ENCODE measurements around the gene WDR48.

WDR48 gene

GRCh38 chr3:39125841-39126500 is 74.2 kb downstream of the WDR48 start:
- no peak for DNase-seq

DNA sequence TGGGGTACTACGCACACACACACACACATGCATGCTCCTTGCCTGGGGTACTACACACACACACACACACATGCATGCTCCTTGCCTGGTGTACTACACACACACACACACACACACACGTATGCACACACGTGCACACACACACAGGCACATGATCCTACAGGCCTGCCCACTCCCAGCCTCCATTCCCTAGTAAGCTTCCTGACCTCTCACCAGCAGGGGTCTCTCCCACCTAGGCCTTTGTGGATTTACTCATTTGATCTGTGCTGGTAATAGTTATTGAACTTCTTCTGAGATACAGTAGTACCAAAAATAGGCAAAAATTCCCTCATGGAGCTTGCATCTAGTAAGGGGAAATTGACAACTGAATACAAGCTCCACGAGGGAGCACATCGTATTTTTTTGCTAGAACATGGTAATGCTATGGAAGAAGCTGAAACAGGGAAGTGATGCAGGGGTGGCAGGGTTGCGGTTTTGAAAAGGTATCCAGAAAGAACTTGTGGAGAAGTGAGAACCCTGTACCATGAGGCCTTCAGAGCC is 74.8 kb downstream of the WDR48 start:
- DNase-seq, result no peak

- DNase-seq, result no peak
These were observed 75.6 kb downstream of the WDR48 start for GRCh38 chr3:39127269-39127907.

DNA sequence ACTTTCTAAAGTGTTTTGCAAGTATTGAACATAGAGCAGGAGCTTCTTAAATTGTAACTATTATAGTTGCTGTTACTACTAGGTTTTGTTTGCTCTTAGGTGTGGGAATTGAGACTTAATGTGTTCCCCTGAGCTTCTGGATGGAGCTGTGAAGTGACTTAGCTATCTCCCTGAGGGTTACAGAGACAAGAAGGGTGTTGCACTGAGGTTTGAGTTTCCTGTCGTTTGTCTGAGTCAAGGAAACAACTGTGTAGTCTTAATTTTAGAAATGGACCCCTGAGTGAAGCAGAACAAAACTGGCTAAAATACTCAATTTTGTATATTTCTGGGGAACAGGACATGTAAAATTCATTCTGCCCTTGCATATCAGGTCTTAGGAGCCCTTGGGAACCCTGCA is 76.1 kb downstream of the WDR48 start:
- no peak for DNase-seq

DNA sequence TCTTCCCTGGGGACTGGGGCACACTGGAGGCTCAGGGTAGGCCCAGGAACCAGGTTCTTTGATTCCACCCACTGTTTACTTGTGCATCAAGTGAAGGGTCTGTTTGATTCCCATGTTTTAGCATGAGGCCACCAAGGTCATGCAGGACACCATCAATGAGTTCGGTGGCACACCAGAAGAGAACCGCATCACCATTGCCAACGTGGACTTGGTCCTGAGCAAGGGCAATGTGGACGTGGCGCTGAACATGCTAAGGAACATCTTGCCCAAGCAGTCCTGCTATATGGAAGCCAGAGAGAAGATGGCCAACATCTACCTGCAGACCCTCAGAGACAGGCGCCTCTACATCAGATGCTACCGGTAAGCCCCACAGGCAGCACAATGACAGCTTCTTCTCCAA is 77.1 kb downstream of the WDR48 start:
- DNase-seq, result no peak

DNA sequence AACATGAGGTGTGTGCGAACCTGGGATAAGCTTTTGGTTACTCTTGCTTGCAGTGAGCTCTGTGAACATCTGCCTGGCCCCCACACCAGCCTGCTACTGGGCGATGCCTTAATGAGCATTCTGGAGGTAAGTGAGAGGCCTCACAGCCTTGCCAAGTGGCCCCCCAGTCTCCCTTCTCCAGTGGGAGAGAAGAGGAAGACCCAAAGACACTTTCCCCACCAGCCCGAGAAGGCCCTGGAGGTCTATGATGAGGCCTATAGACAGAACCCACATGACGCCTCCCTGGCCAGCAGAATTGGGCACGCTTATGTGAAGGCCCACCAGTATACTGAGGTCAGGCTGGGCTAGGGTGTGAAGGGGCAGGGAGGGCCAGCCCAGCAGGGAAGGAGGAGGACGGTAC is 78.2 kb downstream of the WDR48 start:
- no peak for DNase-seq

DNA sequence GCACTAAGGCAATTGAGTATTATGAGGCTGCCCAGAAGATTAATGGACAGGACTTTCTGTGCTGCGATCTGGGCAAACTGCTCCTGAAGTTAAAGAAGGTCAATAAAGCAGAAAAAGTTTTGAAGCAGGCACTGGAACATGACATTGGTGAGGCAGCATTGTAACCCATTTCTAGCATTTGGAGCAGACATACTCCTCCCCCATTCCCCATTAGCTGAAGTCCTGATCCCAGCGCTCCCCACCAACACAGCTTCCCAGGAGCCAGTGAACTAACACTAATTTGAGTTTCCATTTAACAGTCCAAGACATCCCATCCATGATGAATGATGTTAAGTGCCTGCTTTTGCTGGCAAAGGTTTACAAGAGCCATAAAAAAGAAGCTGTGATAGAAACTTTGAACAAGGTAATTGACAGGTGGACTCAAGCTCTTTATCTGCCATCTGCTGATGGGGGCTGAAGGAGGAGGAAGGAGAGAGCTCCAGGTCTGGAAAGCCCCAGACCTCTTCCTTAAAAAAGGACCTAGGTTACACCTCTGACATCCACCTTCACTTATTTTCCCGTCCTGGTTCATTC is 79.0 kb downstream of the WDR48 start:
- DNase-seq, result no peak

- DNase-seq, result no peak
These were observed 80.6 kb downstream of the WDR48 start for GRCh38 chr3:39132096-39133092.

GRCh38 chr3:39133093-39133490 is 81.3 kb downstream of the WDR48 start:
- DNase-seq, result no peak

GRCh38 chr3:39133822-39134221 is 82.0 kb downstream of the WDR48 start:
- no peak for DNase-seq

- no peak for DNase-seq
These were observed 82.5 kb downstream of the WDR48 start for GRCh38 chr3:39134305-39134704.

- DNase-seq, result no peak
These were observed 83.5 kb downstream of the WDR48 start for GRCh38 chr3:39135170-39135805.

DNA sequence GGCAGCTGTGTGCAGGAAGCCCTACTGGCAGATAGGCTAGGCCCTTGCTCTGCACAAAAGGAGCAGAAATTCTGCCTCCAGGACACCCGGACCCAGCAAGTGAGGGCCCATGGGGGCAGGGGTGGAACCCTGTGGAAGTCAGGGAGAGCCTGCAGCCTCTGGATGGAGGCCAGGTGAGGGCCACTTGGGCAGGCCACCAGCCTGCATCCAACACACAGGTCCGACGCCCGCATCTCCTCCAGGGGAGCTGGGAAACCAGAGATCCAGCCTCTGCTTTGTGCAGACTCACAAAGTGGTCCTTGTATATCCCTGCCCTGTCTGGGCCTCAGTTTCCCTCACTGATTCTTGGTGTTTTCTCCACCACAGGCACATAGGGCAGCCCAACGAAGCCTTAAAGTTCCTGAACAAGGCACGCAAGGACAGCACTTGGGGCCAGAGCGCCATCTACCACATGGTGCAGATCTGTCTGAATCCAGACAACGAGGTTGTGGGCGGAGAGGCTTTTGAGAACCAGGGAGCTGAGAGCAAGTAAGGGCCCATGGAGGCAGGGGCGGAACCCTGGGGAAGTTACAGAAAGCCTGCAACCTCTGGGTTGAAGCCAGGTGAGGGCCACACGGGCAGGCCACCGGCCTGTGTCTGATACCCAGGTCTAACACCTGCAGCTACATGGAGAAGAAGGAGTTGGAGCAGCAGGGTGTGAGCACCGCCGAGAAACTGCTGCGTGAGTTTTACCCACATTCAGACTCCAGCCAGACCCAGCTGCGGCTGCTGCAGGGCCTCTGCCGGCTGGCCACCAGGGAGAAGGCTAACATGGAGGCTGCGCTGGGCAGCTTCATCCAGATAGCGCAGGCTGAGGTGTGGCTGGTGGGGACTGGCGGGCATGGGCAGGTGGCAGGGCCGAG is 85.0 kb downstream of the WDR48 start:
- no peak for DNase-seq

- no peak for DNase-seq
These were observed 85.7 kb downstream of the WDR48 start for GRCh38 chr3:39137435-39137936.

- no peak for DNase-seq
These were observed 86.4 kb downstream of the WDR48 start for GRCh38 chr3:39137991-39138803.

GRCh38 chr3:39138804-39139415 is 87.1 kb downstream of the WDR48 start:
- no peak for DNase-seq

DNA sequence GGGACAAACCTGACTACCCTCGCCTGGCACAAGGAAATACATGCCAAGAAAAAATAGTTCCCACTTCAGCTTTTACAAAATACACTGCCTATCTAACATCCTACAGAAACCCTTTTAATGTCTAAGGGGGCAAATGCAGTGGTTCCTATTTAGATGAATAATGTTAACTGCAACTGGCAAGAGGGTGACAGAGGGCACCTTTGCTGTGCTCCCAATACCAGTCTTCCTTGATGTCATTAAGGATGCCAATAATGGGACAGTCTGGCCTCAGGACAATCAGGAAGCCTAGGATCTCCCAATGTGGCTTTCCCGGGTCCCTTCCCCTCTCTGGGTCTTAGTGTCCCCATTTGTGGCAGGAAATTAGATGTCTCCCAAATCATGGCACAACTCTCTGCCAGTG is 87.6 kb downstream of the WDR48 start:
- DNase-seq, result no peak

DNA sequence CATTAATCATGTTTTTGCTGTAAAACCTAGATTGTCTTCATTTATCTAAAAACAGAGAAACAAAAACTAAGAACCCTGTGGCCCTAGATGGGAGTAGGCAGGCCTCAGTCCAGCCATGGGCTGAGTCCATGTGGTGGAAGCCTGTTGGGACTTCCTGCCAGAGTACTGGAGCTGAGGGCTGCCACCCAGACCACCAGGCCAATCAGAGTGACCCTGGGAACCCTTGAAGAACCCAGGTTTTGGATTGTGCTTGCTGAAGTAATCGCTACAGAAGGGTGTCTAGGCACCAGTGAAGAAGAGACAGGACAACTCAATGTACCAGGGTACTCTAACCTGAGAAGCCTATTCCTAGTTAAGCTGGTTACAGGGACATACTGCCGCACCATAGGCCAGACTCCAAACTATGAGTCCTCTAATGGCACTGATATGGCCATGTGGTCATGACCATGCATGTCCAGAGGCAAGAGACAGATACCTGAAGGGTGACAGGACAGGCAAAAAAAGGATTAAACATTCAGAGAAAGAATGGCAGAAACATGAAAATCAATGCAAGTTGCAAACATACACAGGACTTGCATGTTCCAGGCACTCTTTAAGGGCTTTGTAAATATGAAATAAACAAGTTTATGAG is 88.6 kb downstream of the WDR48 start:
- no peak for DNase-seq

All from stimulated activated CD4-positive, alpha-beta T cell treated with anti-CD3 and anti-CD28 coated beads, Interleukin-12 subunit alpha, Interleukin-12 subunit beta, amount 100 ng/mL, for 4 hours (primary cell).